Right lobe of liver (tissue), 6 donors: ENCODE results near the gene KIAA1958. TPM values are rescaled to one million over a fixed set of nuclear protein-coding genes. Genes with fewer than 3 reads are reported as not detected.

ENCODE experiments used
- ATAC-seq, 4 donors: fragments of 200-7000 bp; cut with Tn5 transposase; one replicate each; pipeline ENCODE4 v1.9.1; 2020; ENCODE audit warnings: mild to moderate bottlenecking in 4 of 4, moderate library complexity in 4 of 4
- DNase-seq, 3 donors: peaks; one replicate each; pipeline ENCODE4 v3.0.0-alpha.2; 2020
- H3K27ac ChIP-seq, 3 donors: fragments of 200-600 bp; one replicate each; pipeline ENCODE4 v1.8.0; 2022
- H3K27me3 ChIP-seq, 2 donors: fragments of 200-600 bp; one replicate each; pipeline ENCODE4 v1.8.0; 2022
- H3K36me3 ChIP-seq, 4 donors: fragments of 200-600 bp; sonication (generic) in 1 of 4; one replicate each; pipeline versions ENCODE4 v1.5.1 to v1.8.0; 2017 to 2022; ENCODE audit warnings: control low read depth in 1 of 4
- H3K4me1 ChIP-seq, 4 donors: fragments of 200-600 bp; sonication (generic) in 1 of 4; one replicate each; pipeline versions ENCODE4 v1.5.1 to v1.8.0; 2017 to 2022; ENCODE audit warnings: control low read depth in 1 of 4
- H3K4me3 ChIP-seq, 3 donors: fragments of 200-600 bp; one replicate each; pipeline ENCODE4 v1.8.0; 2022
- H3K9me3 ChIP-seq, 4 donors: fragments of 200-600 bp; sonication (generic) in 1 of 4; one replicate each; pipeline versions ENCODE4 v1.5.1 to v1.8.0; 2017 to 2022; ENCODE audit warnings: control low read depth in 1 of 4
- POLR2A ChIP-seq: fragments of 450-650 bp; IDR thresholded peaks from one replicate; pipeline ENCODE4 v1.6.1; 2017; ENCODE audit warnings: antibody characterized with exemption, mild to moderate bottlenecking
- WGBS: methylation state at CpG from one replicate; pipeline ENCODE4 v1.1.6; 2018; ENCODE audit warnings: low coverage, low lambda C conversion rate; ENCODE audit not compliant: insufficient coverage; ENCODE audit errors: missing lambda C conversion rate; 5-methylcytosine and 5-hydroxymethylcytosine counted together
- intact Hi-C, 2 donors: fragments of 100-400 bp; cut with DNase I; formaldehyde crosslinking; loops; one replicate each; pipeline versions ENCODE4 v1.11.2 to v1.14.1; 2022
- total RNA-seq, 6 experiments: library from RNA; depleted of rRNA in 2 of 6; stranded (reverse); fragments of >200 nt in 2 of 6; fragmentation: NEBNext Ultra II Directional in 3 of 6; extraction: Animal tissue kit (Norgen Biotek cat#: 25700) in 3 of 6; gene quantifications; one replicate each; pipeline versions ENCODE4 v1.1.0 to v1.2.4, GENCODE V29; 2016 to 2023
- TF ChIP-seq, protein P1 (sequence below), 4 donors: fragments of 200-600 bp in 3 of 4; fragments of 450-650 bp in 1 of 4; IDR thresholded peaks; one replicate each; pipeline versions ENCODE4 v1.5.1 to v1.8.0; 2016 to 2022; ENCODE audit warnings: antibody characterized with exemption in 4 of 4, mild to moderate bottlenecking in 2 of 4
- donor health status: DM: no; HTN: yes; CAD: no.
- donor health status: DM: no; HTN: no; CAD: no.
- donor health status: DM: no; HTN: no; CAD: no.
- donor health status: DM: no; HTN: yes; CAD: no.
- donor health status: DM: no; HTN: yes; CAD: no.

Gene KIAA1958
- total RNA-seq, 6 experiments from 2014 or later = 5.7 to 8.1 (median 7.0) TPM

DNA sequence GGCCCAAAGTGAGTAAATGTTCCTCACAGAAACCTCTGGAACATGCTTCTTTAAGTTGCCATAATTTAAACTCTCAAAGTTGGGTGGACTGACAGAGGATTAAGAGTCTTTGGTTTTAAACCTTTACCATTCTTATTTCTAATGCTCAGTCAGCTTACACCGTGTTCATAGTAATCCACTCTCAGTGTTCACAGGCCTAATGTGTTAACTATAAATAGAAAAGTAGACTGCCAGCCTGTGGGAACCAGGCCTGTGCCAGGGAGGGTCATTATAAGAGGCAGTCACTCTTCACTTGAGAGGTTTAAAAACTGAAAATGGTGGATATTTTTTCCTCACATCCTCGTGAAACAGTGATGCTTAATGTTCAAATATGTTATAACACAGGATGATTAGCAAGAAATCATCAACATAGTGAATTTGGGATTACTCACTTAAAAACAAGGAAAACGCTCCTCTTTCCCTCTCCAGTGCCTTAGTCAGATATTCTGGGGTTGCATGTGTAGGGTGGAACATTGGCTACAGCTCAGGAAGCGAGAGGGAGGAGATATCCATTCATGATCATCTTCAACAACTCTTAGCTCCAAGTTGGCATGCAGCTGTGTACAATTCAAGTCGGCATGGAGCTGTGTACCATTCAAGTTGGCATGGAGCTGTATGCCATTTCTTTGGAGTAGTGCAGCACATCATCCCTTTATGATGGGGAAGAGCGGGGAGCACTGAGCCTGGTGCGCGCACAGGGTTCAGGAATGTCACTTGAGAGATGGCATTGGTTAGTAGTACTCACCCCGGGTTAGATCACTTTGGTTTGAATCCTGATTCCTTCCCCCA, 65.8 kb downstream of the KIAA1958 start:
- peaks cover 0 to 21% (median 2%) of the 10 kb centered on the region in 4 donors for H3K4me1 ChIP-seq
- no peaks in the 10 kb centered on the region for H3K36me3 ChIP-seq
- no peak overlapping the region for H3K27ac ChIP-seq
- intact Hi-C loops = no loop called here
- H3K27me3 ChIP-seq = no peaks in the 10 kb centered on the region
- 83% methylated on average over 3 of the region's 9 CpGs for WGBS
- TF ChIP-seq POLR2A = no peak
- TF ChIP-seq, protein P1, sequence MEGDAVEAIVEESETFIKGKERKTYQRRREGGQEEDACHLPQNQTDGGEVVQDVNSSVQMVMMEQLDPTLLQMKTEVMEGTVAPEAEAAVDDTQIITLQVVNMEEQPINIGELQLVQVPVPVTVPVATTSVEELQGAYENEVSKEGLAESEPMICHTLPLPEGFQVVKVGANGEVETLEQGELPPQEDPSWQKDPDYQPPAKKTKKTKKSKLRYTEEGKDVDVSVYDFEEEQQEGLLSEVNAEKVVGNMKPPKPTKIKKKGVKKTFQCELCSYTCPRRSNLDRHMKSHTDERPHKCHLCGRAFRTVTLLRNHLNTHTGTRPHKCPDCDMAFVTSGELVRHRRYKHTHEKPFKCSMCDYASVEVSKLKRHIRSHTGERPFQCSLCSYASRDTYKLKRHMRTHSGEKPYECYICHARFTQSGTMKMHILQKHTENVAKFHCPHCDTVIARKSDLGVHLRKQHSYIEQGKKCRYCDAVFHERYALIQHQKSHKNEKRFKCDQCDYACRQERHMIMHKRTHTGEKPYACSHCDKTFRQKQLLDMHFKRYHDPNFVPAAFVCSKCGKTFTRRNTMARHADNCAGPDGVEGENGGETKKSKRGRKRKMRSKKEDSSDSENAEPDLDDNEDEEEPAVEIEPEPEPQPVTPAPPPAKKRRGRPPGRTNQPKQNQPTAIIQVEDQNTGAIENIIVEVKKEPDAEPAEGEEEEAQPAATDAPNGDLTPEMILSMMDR (IDR thresholded peaks at IDR 0.05) = no peak
- no peak overlapping the region for H3K4me3 ChIP-seq
- no peak for ATAC-seq
- no peak for DNase-seq
- H3K9me3 ChIP-seq = no peaks in the 10 kb centered on the region

DNA sequence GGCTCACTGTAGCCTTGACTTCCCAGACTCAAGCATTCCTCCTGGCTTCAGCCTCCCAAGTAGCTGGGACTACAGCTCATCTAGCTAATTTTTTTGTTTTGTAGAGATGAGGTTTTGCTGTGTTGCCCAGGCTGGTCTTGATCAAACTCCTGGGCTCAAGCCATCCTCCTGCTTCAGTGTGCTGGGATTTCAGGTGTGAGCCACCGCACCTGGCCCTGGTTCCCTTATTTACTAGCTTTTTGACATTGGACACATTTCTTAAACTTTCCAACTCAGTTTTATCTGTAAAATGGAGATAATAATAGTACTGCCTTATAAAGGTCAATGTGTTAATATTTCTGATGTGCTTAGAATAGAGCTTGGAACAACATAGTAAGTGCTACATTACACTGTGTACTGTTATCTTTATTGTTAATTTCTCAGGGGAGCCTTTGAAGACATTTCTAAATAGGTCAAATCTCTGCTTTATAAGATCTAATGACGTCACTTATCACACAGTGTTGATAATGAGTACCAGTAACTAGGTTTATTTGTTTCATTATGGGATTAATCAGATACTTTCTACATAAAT, 66.7 kb downstream of the KIAA1958 start:
- no peak overlapping the region for H3K27ac ChIP-seq
- H3K4me1 ChIP-seq = peaks cover 0 to 21% (median 2%) of the 10 kb centered on the region in 4 donors
- H3K36me3 ChIP-seq = no peaks in the 10 kb centered on the region
- no peak for TF ChIP-seq POLR2A
- TF ChIP-seq, protein P1 (IDR thresholded peaks at IDR 0.05) = no peak
- H3K9me3 ChIP-seq = no peaks in the 10 kb centered on the region
- intact Hi-C loops = no loop called here
- H3K4me3 ChIP-seq = no peak overlapping the region
- H3K27me3 ChIP-seq = no peaks in the 10 kb centered on the region
- DNase-seq (no peak), ATAC-seq (no peak)
- 80% methylated on average over 2 of the region's 2 CpGs for WGBS

DNA sequence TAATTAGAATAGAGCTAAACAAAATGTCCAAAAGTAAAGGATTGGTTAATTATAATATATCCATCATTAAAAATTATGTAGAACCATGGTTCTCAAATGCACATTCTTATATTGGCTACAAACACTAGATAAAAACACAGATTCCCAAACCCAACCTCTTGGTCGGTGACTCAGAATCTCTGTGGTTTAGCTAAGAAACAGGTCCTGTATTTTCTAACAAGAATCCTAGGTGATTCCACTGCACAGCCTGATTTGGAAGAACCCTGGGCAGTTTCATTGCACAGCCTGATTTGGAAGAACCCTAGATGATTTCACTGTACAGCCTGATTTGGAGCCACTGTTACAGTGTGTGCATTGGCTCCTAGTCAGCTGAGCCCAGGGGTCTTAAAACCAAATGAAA, 67.9 kb downstream of the KIAA1958 start:
- 89% methylated on average over 1 of the region's 1 CpG for WGBS
- no peak for TF ChIP-seq POLR2A
- TF ChIP-seq, protein P1 (IDR thresholded peaks at IDR 0.05) = no peak

DNA sequence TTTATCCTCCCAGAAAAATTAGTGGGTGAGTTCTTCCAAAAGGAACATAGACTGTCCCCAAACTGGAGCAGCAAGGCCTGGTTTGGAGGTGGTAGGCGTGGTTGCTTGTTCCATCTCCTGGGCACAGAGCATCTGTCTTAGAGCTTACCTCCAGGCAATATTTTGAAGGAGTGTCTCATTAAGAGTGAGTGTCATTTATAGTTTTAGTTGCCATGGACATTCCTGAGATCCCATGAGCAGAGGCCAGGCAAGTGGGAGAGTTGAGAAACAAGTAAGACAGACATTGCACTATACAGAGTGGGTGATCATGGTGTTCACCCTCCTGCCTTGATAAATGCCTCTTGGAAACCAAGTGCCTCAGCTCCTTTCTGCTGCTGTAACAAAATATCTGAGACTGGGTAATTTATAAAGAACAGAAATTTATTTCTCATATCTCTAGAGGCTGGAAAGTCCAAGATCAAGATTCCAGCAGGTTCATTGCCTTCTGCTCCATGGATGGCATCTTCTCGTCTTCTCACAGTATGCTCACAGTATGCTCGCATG, 68.5 kb downstream of the KIAA1958 start:
- H3K9me3 ChIP-seq = no peaks in the 10 kb centered on the region
- no peaks in the 10 kb centered on the region for H3K27me3 ChIP-seq
- no peak for DNase-seq
- no peaks in the 10 kb centered on the region for H3K36me3 ChIP-seq
- H3K27ac ChIP-seq = peak overlapping the region in 2 of 3 donors; percentile 24 to 88
- no peak for ATAC-seq
- TF ChIP-seq, protein P1 (IDR thresholded peaks at IDR 0.05) = no peak
- TF ChIP-seq POLR2A = no peak
- intact Hi-C loops = no loop called here
- 82% methylated on average over 2 of the region's 3 CpGs for WGBS
- peaks cover 0 to 21% (median 2%) of the 10 kb centered on the region in 4 donors for H3K4me1 ChIP-seq
- no peak overlapping the region for H3K4me3 ChIP-seq

More for the DNA sequence above, 67.9 kb downstream of the KIAA1958 start:
- Histone ChIP-seq H3K36me3 (no peaks in the 10 kb centered on the region), H3K27me3 (no peaks in the 10 kb centered on the region), H3K27ac (no peak overlapping the region), H3K4me3 (no peak overlapping the region), H3K4me1 (peaks cover 0 to 21% (median 2%) of the 10 kb centered on the region in 4 donors), H3K9me3 (no peaks in the 10 kb centered on the region)
- ATAC-seq (no peak), DNase-seq (no peak)
- intact Hi-C loops = no loop called here
